Liver (tissue), 3 donors: ENCODE measurements around the gene GALNT9.

ENCODE experiments used
- RAD21 ChIP-seq, 2 donors: IDR thresholded peaks; 2 replicates each; pipeline ENCODE4 v1.6.1; 2016; ENCODE audit warnings: antibody characterized with exemption in 2 of 2, mild to moderate bottlenecking in 2 of 2
- SP1 ChIP-seq: IDR thresholded peaks from 2 replicates; pipeline ENCODE4 v1.6.1; 2018; ENCODE audit warnings: antibody characterized with exemption, mild to moderate bottlenecking
- TF ChIP-seq, protein P1 (sequence below): fragments of 150-350 bp; IDR thresholded peaks from 2 replicates; pipeline ENCODE4 v1.5.1; 2017; ENCODE audit warnings: improper control_type of control experiment, low read depth, low read length; ENCODE audit not compliant: missing input control
- TF ChIP-seq, protein P2 (sequence below): IDR thresholded peaks from 2 replicates; pipeline ENCODE4 v1.6.1; 2016; ENCODE audit warnings: antibody characterized with exemption
- donor health status: healthy.
- donor health status: healthy.

DNA sequence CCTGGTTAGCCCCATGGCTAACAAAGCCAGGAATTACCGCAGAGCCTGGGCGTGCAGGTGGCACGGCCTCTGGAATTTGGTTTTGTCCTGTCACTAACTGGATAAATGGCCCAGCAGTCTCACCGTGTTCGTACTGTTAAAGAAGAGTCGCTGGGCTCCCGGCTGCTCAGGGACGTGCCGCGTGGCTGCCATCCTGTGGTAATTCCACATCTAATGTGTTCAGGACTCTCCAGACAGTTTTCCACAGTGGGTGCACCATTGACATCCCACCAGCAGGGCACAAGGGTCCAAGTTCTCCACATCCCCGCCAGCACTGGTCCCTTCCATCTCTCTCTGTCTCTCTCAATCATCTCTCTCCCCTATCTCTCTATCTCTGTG, 165.5 kb downstream of the GALNT9 start:
- TF ChIP-seq SP1: no peak
- TF ChIP-seq, protein P1, sequence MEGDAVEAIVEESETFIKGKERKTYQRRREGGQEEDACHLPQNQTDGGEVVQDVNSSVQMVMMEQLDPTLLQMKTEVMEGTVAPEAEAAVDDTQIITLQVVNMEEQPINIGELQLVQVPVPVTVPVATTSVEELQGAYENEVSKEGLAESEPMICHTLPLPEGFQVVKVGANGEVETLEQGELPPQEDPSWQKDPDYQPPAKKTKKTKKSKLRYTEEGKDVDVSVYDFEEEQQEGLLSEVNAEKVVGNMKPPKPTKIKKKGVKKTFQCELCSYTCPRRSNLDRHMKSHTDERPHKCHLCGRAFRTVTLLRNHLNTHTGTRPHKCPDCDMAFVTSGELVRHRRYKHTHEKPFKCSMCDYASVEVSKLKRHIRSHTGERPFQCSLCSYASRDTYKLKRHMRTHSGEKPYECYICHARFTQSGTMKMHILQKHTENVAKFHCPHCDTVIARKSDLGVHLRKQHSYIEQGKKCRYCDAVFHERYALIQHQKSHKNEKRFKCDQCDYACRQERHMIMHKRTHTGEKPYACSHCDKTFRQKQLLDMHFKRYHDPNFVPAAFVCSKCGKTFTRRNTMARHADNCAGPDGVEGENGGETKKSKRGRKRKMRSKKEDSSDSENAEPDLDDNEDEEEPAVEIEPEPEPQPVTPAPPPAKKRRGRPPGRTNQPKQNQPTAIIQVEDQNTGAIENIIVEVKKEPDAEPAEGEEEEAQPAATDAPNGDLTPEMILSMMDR: peak; percentile 11
- TF ChIP-seq, protein P2, sequence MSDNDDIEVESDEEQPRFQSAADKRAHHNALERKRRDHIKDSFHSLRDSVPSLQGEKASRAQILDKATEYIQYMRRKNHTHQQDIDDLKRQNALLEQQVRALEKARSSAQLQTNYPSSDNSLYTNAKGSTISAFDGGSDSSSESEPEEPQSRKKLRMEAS: no peak
- no peak for TF ChIP-seq RAD21 (IDR thresholded peaks at IDR 0.05)
